Prostate gland (tissue), 2 donors: ENCODE results near the gene RPL22L1. TPM values are rescaled to one million over a fixed set of nuclear protein-coding genes. Genes with fewer than 3 reads are reported as not detected.

Experiments
- DNase-seq: peaks from one replicate; pipeline ENCODE4 v3.0.0-alpha.2; 2019; ENCODE audit warnings: low spot score
- H3K27ac ChIP-seq, 2 donors: fragments of 200-600 bp; sonication (generic); 2 replicates each; pipeline ENCODE4 v1.5.1; 2017 to 2019
- H3K27me3 ChIP-seq: fragments of 200-600 bp; sonication (generic); replicated peaks from 2 replicates; pipeline ENCODE4 v1.5.1; 2019; ENCODE audit not compliant: insufficient read depth
- H3K36me3 ChIP-seq, 2 donors: fragments of 200-600 bp; sonication (generic); 1 replicate in 1 of 2; 2 replicates in 1 of 2; pipeline versions ENCODE4 v1.5.1 to v1.8.1; 2017 to 2019
- H3K4me1 ChIP-seq: fragments of 200-600 bp; sonication (generic); replicated peaks from 2 replicates; pipeline ENCODE4 v1.5.1; 2019
- H3K4me3 ChIP-seq, 2 donors: fragments of 200-600 bp; sonication (generic); 2 replicates each; pipeline ENCODE4 v1.5.1; 2017 to 2019
- H3K9me3 ChIP-seq: fragments of 200-600 bp; sonication (generic); 2 replicates; pipeline ENCODE4 v1.5.1; 2017
- CTCF ChIP-seq, 4 experiments: fragments of 200-600 bp in 2 of 4; fragments of 450-650 bp in 2 of 4; sonication (generic) in 2 of 4; IDR thresholded peaks; 1 replicate in 3 of 4; 2 replicates in 1 of 4; pipeline ENCODE4 v1.5.1; 2016 to 2019; ENCODE audit warnings: antibody characterized with exemption in 4 of 4, mild to moderate bottlenecking in 2 of 4, moderate library complexity in 2 of 4
- POLR2A ChIP-seq: fragments of 450-650 bp; IDR thresholded peaks from one replicate; pipeline ENCODE4 v1.6.1; 2016; ENCODE audit warnings: antibody characterized with exemption, mild to moderate bottlenecking
- POLR2AphosphoS5 ChIP-seq: sonication (generic); formaldehyde crosslinking; IDR thresholded peaks from one replicate; pipeline ENCODE4 v1.6.1; 2017; ENCODE audit warnings: antibody characterized with exemption
- WGBS: methylation state at CpG from one replicate; pipeline ENCODE4 v1.1.5; 2018; 5-methylcytosine and 5-hydroxymethylcytosine counted together
- intact Hi-C: fragments of 100-400 bp; cut with DNase I; formaldehyde crosslinking; loops from one replicate; pipeline ENCODE4 v1.14.2; 2022
- total RNA-seq, 2 donors: library from RNA; depleted of rRNA; stranded (reverse); fragments of >200 nt; gene quantifications; one replicate each; pipeline ENCODE4 v1.1.0, GENCODE V29; 2016

Gene RPL22L1
- total RNA-seq, 2 donors from 2014 or later, result 17.8 to 60.8 TPM

- DNase-seq, result no peak
- H3K27me3 ChIP-seq, result no peaks in the 10 kb centered on the region
- TF ChIP-seq POLR2AphosphoS5, result no peak
- no peak for TF ChIP-seq CTCF (IDR thresholded peaks at IDR 0.05)
- TF ChIP-seq POLR2A, result no peak
- no peaks in the 10 kb centered on the region for H3K36me3 ChIP-seq
- intact Hi-C loops, result no loop called here
- WGBS, result 46% methylated on average over 2 of the region's 2 CpGs
- no peak overlapping the region for H3K4me3 ChIP-seq
- H3K4me1 ChIP-seq, result no peaks in the 10 kb centered on the region
- H3K9me3 ChIP-seq, result no peaks in the 10 kb centered on the region
- no peak overlapping the region for H3K27ac ChIP-seq
Observed at GRCh38 chr3:170876537-170876936, 6.5 kb upstream of the RPL22L1 start.

- Histone ChIP-seq H3K4me1 (no peaks in the 10 kb centered on the region), H3K36me3 (no peaks in the 10 kb centered on the region), H3K27ac (peak overlapping the region; percentile 76 to 82), H3K9me3 (no peaks in the 10 kb centered on the region), H3K27me3 (no peaks in the 10 kb centered on the region), H3K4me3 (peak overlapping the region; percentile 47 to 60)
- no peak for DNase-seq
- TF ChIP-seq POLR2AphosphoS5 (no peak), POLR2A (no peak), CTCF (IDR thresholded peaks at IDR 0.05) (no peak)
- intact Hi-C loops, result no loop called here
- WGBS, result 15% methylated on average over 2 of the region's 2 CpGs
Observed at GRCh38 chr3:170869239-170869590, 780 bp downstream of the RPL22L1 start.

- no peaks in the 10 kb centered on the region for H3K9me3 ChIP-seq
- no peaks in the 10 kb centered on the region for H3K4me1 ChIP-seq
- no peaks in the 10 kb centered on the region for H3K27me3 ChIP-seq
- H3K27ac ChIP-seq, result no peak overlapping the region
- TF ChIP-seq POLR2AphosphoS5 (no peak), CTCF (IDR thresholded peaks at IDR 0.05) (no peak), POLR2A (no peak)
- peak overlapping the region in 1 of 2 donors; percentile 60 for H3K4me3 ChIP-seq
- DNase-seq, result no peak
- intact Hi-C loops, result no loop called here
- no peaks in the 10 kb centered on the region for H3K36me3 ChIP-seq
- WGBS, result 82% methylated on average over 9 of the region's 9 CpGs
Observed at GRCh38 chr3:170868577-170869238, 1.3 kb downstream of the RPL22L1 start.

- Histone ChIP-seq H3K27ac (no peak overlapping the region), H3K4me1 (no peaks in the 10 kb centered on the region), H3K4me3 (no peak overlapping the region), H3K27me3 (no peaks in the 10 kb centered on the region), H3K9me3 (no peaks in the 10 kb centered on the region), H3K36me3 (no peaks in the 10 kb centered on the region)
- TF ChIP-seq POLR2AphosphoS5 (peak; percentile 81), POLR2A (no peak), CTCF (IDR thresholded peaks at IDR 0.05) (no peak)
- 43% methylated on average over 1 of the region's 1 CpG for WGBS
- DNase-seq, result peak; percentile 9
- intact Hi-C loops, result no loop called here
Observed at GRCh38 chr3:170867143-170867937, 2.7 kb downstream of the RPL22L1 start.
